Skeletal muscle tissue (tissue), 4 donors: ENCODE data around the gene SPON1. TPM values are rescaled to one million over a fixed set of nuclear protein-coding genes. Genes with fewer than 3 reads are reported as not detected.

Experiments used
- H3K27ac ChIP-seq: one replicate; pipeline ENCODE4 v1.7.0; 2013; ENCODE audit warnings: mild to moderate bottlenecking, low read depth, low read length, inconsistent platforms
- H3K27me3 ChIP-seq, 3 donors: one replicate each; pipeline ENCODE4 v1.7.0; 2013; ENCODE audit warnings: low read length in 3 of 3; ENCODE audit not compliant: control insufficient read depth in 3 of 3, insufficient read depth in 3 of 3
- H3K36me3 ChIP-seq, 3 donors: one replicate each; pipeline ENCODE4 v1.7.0; 2013; ENCODE audit warnings: low read length in 3 of 3; ENCODE audit not compliant: control insufficient read depth in 3 of 3, insufficient read depth in 3 of 3
- H3K4me1 ChIP-seq, 3 donors: one replicate each; pipeline ENCODE4 v1.7.0; 2013; ENCODE audit warnings: low read length in 3 of 3, mild to moderate bottlenecking in 3 of 3; ENCODE audit not compliant: control insufficient read depth in 3 of 3, insufficient read depth in 3 of 3
- H3K4me3 ChIP-seq, 3 donors: one replicate each; pipeline ENCODE4 v1.7.0; 2013; ENCODE audit warnings: low read length in 3 of 3
- H3K9ac ChIP-seq, 3 donors: one replicate each; pipeline ENCODE4 v1.7.0; 2013; ENCODE audit warnings: low read length in 3 of 3, mild to moderate bottlenecking in 3 of 3, moderate library complexity in 2 of 3, low read depth in 1 of 3
- H3K9me3 ChIP-seq, 3 donors: one replicate each; pipeline ENCODE4 v1.7.0; 2013; ENCODE audit warnings: low read length in 3 of 3; ENCODE audit not compliant: control insufficient read depth in 3 of 3
- total RNA-seq: library from RNA; depleted of rRNA; stranded (reverse); fragments of >200 nt; gene quantifications from one replicate; pipeline ENCODE4 v1.2.3, GENCODE V29; 2014
- donor health status: Osteomylitis.

Gene SPON1
- total RNA-seq, 1 donor from 2014 or later, result 20.4 TPM

- Histone ChIP-seq H3K27ac (no peak overlapping the region), H3K4me3 (no peak overlapping the region), H3K27me3 (no peaks in the 10 kb centered on the region), H3K4me1 (no peaks in the 10 kb centered on the region), H3K9ac (no peak overlapping the region), H3K36me3 (no peaks in the 10 kb centered on the region), H3K9me3 (no peaks in the 10 kb centered on the region)
Observed at GRCh38 chr11:14125529-14125928, 163.0 kb downstream of the SPON1 start.

- H3K27ac ChIP-seq, result no peak overlapping the region
- H3K4me3 ChIP-seq, result no peak overlapping the region
- no peaks in the 10 kb centered on the region for H3K9me3 ChIP-seq
- H3K27me3 ChIP-seq, result no peaks in the 10 kb centered on the region
- H3K9ac ChIP-seq, result no peak overlapping the region
- no peaks in the 10 kb centered on the region for H3K4me1 ChIP-seq
- no peaks in the 10 kb centered on the region for H3K36me3 ChIP-seq
Observed at GRCh38 chr11:14127679-14128078, 165.2 kb downstream of the SPON1 start.

GRCh38 chr11:14132312-14132711, 169.8 kb downstream of the SPON1 start:
- no peak overlapping the region for H3K9ac ChIP-seq
- H3K36me3 ChIP-seq, result no peaks in the 10 kb centered on the region
- no peaks in the 10 kb centered on the region for H3K9me3 ChIP-seq
- no peaks in the 10 kb centered on the region for H3K27me3 ChIP-seq
- H3K27ac ChIP-seq, result no peak overlapping the region
- H3K4me3 ChIP-seq, result no peak overlapping the region
- no peaks in the 10 kb centered on the region for H3K4me1 ChIP-seq

- H3K27me3 ChIP-seq, result no peaks in the 10 kb centered on the region
- H3K4me3 ChIP-seq, result no peak overlapping the region
- no peaks in the 10 kb centered on the region for H3K9me3 ChIP-seq
- H3K9ac ChIP-seq, result no peak overlapping the region
- no peaks in the 10 kb centered on the region for H3K36me3 ChIP-seq
- H3K4me1 ChIP-seq, result no peaks in the 10 kb centered on the region
- no peak overlapping the region for H3K27ac ChIP-seq
Observed at GRCh38 chr11:14133381-14133780, 170.9 kb downstream of the SPON1 start.

- H3K9ac ChIP-seq, result no peak overlapping the region
- peaks cover 0 to 2% (median 0%) of the 10 kb centered on the region in 3 donors for H3K9me3 ChIP-seq
- H3K4me3 ChIP-seq, result no peak overlapping the region
- H3K4me1 ChIP-seq, result no peaks in the 10 kb centered on the region
- no peak overlapping the region for H3K27ac ChIP-seq
- H3K27me3 ChIP-seq, result no peaks in the 10 kb centered on the region
- no peaks in the 10 kb centered on the region for H3K36me3 ChIP-seq
Observed at GRCh38 chr11:14136561-14136960, 174.0 kb downstream of the SPON1 start.

GRCh38 chr11:14137284-14137683, 174.8 kb downstream of the SPON1 start:
- Histone ChIP-seq H3K27me3 (no peaks in the 10 kb centered on the region), H3K9me3 (peaks cover 0 to 2% (median 0%) of the 10 kb centered on the region in 3 donors), H3K36me3 (no peaks in the 10 kb centered on the region), H3K9ac (no peak overlapping the region), H3K4me3 (no peak overlapping the region), H3K4me1 (no peaks in the 10 kb centered on the region), H3K27ac (no peak overlapping the region)

- no peak overlapping the region for H3K9ac ChIP-seq
- no peak overlapping the region for H3K27ac ChIP-seq
- no peaks in the 10 kb centered on the region for H3K27me3 ChIP-seq
- H3K4me1 ChIP-seq, result no peaks in the 10 kb centered on the region
- H3K36me3 ChIP-seq, result no peaks in the 10 kb centered on the region
- peaks cover 0 to 2% (median 0%) of the 10 kb centered on the region in 3 donors for H3K9me3 ChIP-seq
- no peak overlapping the region for H3K4me3 ChIP-seq
Observed at GRCh38 chr11:14140991-14141390, 178.5 kb downstream of the SPON1 start.

GRCh38 chr11:14141676-14142075, 179.2 kb downstream of the SPON1 start:
- H3K9me3 ChIP-seq, result peaks cover 0 to 2% (median 0%) of the 10 kb centered on the region in 3 donors
- no peaks in the 10 kb centered on the region for H3K36me3 ChIP-seq
- no peaks in the 10 kb centered on the region for H3K4me1 ChIP-seq
- H3K27me3 ChIP-seq, result no peaks in the 10 kb centered on the region
- no peak overlapping the region for H3K4me3 ChIP-seq
- H3K9ac ChIP-seq, result no peak overlapping the region
- H3K27ac ChIP-seq, result no peak overlapping the region

GRCh38 chr11:14144934-14145333, 182.4 kb downstream of the SPON1 start:
- H3K9ac ChIP-seq, result no peak overlapping the region
- H3K4me3 ChIP-seq, result no peak overlapping the region
- no peaks in the 10 kb centered on the region for H3K36me3 ChIP-seq

GRCh38 chr11:14148653-14149273, 186.2 kb downstream of the SPON1 start:
- Histone ChIP-seq H3K27me3 (no peaks in the 10 kb centered on the region), H3K4me3 (no peak overlapping the region), H3K9me3 (peaks cover 0 to 2% (median 0%) of the 10 kb centered on the region in 3 donors), H3K27ac (no peak overlapping the region), H3K4me1 (no peaks in the 10 kb centered on the region), H3K9ac (no peak overlapping the region), H3K36me3 (no peaks in the 10 kb centered on the region)

More at GRCh38 chr11:14144934-14145333, 182.4 kb downstream of the SPON1 start:
- Histone ChIP-seq H3K27ac (no peak overlapping the region), H3K4me1 (no peaks in the 10 kb centered on the region), H3K27me3 (no peaks in the 10 kb centered on the region), H3K9me3 (no peaks in the 10 kb centered on the region)
